GM19193 (cell line): ENCODE data around the gene PACC1.

Experiments used
- POLR2A ChIP-seq: IDR thresholded peaks from 4 replicates; pipeline ENCODE4 v1.6.1; 2011; ENCODE audit not compliant: insufficient read depth, insufficient read length; ENCODE audit errors: extremely low read depth

PACC1 gene

DNA sequence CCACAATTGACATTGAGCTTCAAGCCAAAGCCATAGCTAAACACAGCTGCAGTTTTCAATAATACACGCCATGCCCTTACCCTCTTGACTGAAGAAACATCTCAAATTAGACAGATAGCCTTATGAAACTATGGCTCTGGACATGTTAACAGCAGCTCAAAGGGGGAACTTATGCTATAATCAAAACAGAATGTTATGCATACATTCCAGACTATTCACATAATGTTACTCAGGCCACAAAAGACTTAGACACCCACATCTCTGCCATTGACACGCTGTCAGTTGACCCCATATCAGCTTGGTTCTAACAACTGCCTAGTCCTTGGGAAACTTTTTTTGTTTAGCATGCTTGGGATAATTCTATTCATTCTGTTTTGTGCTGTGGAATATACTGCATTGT lies 15.7 kb upstream of the PACC1 start:
- no peak for TF ChIP-seq POLR2A

DNA sequence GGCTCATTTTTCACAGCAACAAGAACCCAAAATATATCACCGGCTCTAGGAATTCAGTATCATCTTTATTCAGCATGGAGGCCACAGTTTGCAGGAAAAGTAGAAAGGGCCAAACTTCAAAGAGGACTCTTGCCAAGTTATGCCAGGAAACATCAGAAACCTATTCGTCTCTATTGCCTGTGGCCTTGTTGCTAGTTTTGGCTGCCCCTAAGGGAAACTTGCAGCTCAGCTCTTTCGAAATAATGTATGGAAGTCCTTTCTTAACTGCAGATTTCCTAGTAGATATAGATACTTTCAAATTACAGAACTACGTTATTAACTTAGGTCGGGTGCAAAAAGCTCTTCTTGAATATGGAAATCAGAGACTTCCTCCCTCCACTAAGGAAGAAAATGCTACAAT lies 13.8 kb upstream of the PACC1 start:
- TF ChIP-seq POLR2A, result no peak

DNA sequence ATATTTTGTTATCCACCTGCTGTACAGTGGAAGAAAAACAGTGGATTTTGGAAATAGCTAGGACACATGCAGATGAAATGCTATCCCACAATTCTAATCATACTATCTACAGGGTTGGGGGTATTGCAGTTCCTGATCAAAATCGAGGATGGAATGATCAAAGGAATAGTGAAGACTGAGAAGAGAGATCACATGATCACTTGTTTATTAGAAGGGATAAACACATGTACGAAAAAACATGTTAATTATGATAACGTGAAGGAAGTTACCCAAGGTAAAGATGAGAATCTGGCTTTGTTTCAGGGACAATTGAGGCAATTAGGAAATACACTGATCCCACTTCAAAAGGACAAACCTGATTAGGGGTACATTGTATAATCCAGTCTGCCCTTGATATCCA lies 9.2 kb upstream of the PACC1 start:
- no peak for TF ChIP-seq POLR2A

DNA sequence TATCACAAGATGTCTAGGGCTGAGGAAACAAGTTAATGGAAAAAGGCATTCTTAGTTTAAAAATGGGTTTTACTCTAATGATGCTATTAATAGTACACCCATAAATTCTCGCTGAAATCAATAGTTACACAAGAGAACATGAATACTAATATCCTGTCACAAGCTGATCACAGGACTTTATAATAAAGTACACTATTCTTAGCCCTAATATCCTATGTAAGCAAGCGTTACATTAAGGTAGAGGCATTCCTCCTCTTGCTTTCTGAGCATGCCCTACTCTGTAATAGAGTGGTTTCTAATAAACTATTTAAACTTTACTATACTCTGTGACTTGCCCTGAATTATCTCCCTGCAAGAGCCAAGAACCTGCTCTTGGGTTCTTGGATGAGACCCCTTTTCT lies 6.5 kb upstream of the PACC1 start:
- no peak for TF ChIP-seq POLR2A

DNA sequence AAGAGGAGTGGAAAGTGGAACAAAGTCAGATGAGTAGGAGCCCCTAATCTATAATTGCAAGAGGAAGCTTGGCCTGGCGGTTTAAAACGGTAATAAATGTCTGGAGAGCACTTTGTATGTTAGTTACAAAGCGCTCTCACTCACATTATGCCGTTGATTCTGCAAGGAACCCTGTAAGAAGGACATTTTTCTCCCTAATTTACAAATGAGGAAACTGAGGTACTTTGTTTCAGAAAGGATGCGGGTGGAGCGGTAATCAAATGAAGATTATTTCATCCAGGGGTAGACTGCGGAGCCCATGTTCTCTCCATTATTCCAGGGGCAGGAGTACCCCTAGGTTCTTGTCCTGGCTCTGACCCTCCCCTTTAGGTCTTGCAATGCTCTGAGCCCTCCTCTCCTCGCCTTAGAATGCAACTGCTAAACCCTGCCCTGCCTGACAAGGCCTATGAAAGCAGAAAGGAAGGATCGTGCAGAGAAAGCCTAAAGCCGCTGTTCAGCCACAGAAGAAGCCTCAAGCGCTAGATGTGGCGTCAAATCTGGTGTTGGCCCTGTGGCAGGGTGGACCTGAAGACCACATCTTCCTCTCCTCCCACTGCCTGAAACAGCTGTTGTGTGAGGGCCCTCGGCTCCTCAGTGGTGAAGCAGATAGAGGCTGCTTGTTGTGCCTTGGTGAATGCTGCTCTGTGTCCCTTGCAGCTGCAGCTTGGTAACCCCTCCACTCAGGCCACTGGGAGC lies 588 bp upstream of the PACC1 start:
- TF ChIP-seq POLR2A, result no peak

DNA sequence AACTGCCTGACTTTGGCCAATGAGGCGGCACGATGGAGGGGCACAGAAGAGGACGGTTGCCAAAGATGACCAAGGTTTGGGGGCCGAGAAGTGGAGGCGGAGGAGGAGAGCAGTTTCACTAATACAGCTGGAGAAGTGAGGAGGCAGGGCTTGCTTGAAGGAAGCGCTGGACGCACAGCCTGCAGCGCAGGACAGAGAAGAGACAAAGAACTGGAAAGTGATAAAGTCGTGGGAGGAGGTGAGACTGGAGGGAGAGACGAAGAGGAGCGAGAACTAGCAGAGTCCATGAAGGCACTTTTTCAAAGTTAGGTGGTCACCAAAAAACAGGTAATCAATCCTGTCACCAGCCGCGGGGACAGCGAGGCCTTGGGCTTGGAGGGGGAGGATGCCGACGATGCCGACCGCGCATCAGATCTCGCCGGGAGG lies 771 bp downstream of the PACC1 start:
- no peak for TF ChIP-seq POLR2A

DNA sequence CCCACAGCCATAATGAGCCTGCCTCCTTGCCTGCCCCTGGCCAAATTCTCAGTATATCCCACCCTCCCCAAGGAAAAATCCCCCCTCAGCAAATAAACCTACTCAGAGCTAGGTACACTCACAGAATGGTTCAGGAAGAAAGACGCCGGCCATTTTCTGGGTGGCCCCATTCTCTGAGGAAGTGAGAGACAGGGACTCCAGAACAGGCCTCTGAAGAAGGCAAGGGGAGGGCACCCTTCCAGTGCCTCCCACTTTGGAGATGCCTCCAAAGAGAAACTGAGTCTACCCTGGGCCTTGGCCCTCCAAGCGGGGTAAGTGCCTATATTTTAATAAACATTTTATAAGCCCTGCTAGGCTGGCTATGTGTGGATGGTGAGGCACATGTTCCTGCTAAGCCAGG lies 2.3 kb downstream of the PACC1 start:
- TF ChIP-seq POLR2A, result no peak

DNA sequence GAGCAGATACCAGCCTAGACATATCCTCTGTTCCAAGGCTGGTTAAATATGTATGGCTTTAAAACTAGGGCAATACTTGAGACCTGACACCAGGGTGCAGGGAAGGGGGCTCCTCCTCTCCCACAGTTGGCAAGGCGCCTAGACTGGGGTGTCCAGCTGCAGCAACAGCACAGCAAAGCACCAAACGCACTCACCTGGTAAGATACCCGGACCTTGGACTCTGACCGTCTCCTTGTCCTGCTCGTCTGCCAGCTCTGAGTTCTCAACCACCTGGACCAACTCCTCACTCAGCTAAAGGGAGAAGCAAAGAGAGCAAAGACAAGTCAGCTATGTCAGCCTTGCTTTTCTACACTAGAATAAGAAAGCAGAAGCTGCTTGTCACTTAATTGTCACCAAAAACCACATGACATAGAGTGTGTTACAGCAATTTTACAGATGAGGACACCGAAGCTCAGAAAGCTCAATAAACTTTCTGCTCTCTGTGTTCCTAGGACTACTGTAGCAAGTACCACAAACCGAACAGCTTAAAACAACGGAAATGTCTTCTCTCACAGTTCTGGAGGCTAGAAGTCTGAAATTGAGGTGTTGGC lies 4.4 kb downstream of the PACC1 start:
- TF ChIP-seq POLR2A, result no peak

DNA sequence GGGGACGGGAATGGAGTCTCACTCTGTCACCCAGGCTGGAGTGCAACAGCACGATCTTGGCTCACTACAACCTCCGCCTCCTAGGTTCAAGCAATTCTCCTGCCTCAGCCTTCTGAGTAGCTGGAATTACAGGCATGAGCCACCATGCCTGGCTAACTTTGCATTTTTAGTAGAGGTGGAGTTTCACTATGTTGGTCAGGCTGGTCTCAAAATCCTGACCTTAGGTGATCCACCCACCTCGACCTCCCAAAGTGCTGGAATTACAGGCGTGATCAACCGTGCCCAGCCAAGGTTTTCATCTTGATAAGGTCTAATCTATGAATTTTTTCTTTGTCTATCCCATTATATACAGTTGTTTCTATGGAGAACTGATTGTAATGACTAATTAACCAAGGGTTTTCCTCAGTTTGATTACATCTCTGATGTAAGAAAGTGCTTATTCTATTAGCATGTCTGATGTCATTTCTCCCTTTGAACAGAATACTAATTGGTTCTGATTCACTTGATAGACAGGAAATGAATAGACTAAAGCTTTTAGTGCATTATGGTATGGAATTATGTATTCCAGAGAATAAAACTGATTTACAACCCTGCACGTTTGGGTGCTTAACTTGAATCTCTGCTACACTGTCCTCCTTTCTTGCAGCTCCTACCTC lies 11.9 kb downstream of the PACC1 start:
- TF ChIP-seq POLR2A, result no peak

DNA sequence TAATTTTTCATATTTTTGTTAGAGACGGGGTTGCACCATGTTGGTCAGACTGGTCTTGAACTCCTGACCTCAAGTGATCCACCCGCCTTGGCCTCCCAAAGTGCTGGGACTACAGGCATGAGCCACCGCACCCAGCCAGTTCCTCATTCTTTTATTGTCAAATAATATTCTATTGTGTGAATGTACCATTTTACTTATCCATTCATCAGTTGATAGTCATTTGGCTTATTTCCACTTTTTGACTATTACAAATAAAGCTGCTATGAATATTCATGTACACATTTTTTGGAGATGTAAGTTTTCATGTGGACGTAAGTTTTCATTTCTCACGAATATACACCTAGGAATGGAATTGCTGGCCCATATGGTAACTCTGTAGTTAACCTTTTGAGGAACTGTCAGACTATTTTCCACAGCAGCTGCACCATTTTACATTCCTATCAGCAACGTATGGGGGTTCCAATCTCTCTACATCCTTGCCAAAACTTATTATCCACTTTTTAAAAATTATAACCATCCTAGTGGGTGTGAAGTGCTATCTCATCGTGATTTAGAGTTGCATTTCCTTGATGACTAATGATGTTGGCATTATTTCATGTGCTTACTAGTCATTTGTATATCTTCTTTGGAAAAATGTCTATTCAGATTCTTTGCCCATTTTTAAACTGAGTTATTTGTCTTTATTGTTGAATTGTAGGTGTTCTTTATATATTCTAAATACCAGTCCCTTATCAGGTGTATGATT lies 12.7 kb downstream of the PACC1 start:
- no peak for TF ChIP-seq POLR2A

DNA sequence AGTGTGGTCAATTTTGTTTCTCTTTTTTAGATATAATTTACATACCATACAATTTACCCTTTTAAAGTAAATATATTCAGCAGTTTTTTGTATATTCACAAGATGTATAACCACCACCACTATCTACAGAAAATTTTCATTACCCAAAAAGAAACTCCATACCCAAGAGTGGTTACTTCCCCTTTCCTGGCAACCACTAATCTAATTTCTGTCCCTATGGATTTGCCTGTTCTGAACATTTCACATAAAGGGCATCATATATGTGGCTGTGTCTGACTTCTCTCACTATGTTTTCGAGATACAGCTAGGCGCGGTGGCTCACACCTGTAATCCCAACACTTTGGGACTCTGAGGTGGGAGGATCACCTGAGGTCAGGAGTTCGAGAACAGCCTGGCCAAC lies 13.6 kb downstream of the PACC1 start:
- no peak for TF ChIP-seq POLR2A

DNA sequence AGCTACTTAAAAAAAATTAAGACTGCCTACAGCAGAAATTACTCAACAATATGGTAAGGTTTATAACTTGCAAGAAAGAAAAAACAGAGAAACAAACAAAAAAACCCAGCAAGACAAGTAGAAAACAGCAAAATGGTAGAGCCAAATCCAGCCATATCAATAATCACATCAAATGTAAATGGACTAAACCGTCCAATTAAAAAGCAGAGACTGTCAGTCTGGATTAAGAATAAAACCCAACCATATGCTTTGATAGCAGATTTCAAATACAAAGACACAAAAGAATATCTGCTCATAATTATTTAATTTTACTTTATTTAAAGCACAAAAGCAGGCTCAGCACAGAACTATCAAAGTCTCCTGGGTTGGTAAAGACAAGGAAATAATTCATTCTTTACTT lies 17.5 kb downstream of the PACC1 start:
- no peak for TF ChIP-seq POLR2A

DNA sequence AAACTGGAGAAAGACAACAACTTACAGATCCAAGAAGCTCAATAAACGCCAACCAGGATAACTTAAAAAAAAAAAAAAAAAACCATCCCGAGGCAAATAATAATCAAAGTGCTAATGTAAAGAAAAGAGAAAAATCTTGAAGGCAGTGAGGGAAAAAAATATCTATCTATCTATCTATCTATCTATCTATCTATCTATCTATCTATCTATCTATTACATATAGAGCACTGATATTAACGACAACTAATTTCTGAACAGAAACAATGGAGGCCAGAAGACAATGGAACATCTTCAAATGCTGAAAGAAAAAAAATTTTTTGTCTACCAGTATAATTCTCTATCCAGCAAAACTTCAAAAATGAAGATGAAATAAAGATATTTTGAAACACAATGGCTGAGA lies 18.0 kb downstream of the PACC1 start:
- no peak for TF ChIP-seq POLR2A

DNA sequence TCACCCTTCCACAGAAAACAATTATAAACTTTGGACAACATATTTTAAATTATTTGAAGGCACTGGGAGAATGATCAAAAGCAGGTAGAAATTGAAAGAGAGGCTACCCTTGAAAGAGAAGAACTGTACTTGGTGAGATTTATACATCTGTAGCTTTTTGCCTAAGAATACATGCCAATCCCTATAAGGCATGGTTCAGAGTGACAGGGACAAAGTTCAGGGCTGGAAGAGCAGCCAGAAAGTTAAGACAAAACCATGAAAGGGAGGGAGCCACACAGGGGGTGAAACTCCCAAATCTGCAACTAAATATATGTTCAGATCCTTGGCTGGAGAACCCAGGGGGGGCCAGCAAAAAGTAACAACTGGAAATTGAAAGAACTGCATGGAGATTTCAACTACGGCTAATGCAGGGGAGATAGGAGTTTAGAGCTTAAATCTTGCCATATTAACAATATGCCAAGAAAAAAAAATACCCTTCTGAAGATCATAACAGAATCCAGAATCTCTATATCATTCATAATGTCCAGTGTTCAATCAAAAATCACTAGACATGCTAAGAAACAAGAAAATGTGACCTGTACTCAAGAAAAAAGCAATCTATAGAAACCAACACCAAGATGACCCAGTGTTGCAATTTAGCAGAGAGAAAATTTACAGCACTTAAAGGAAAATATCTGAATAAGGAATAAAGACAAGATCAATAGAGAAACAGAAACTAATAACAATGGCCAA lies 25.5 kb downstream of the PACC1 start:
- TF ChIP-seq POLR2A, result no peak

DNA sequence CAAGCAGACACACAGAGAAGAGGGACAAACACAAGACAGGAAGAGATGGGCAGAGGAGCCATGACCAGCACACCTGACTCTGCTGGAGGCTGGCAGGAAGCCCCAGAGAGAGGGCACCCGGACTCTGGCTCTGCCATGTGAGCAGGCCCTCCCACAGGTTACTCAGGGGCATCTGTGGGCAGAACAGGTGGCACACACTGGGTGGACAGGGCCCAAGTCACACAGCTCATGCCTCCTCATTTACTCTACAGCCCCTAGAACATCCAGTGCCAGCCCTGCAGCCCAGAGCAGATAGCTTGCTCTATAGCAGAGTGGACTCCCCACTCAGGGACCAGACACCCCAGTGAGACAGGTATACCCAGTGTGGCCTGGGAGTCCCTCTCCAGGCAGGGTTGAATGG lies 28.7 kb downstream of the PACC1 start:
- TF ChIP-seq POLR2A, result no peak
